WTC11 (cell line): ENCODE results near the gene GPI.

Experiments used
- HMGA2 ChIP-seq: fragments of 250-450 bp; sonication (Bioruptor Pico); IDR thresholded peaks from 2 replicates; pipeline ENCODE4 v1.4.0; 2021; ENCODE audit warnings: mild to moderate bottlenecking, moderate library complexity
- NFE2L1 ChIP-seq: sonication (generic); formaldehyde crosslinking; IDR thresholded peaks from 2 replicates; pipeline ENCODE4 v1.8.1; 2023; ENCODE audit warnings: missing genetic modification reagents
- TEAD4 ChIP-seq: sonication (generic); formaldehyde crosslinking; IDR thresholded peaks from 2 replicates; pipeline ENCODE4 v1.8.0; 2022; ENCODE audit warnings: mild to moderate bottlenecking, missing genetic modification reagents
- TF ChIP-seq, protein P1 (sequence below): fragments of 200-600 bp; IDR thresholded peaks from 2 replicates; pipeline ENCODE4 v1.8.0; 2022; ENCODE audit warnings: antibody characterized with exemption
- TF ChIP-seq, protein P2 (sequence below): sonication (generic); formaldehyde crosslinking; IDR thresholded peaks from 2 replicates; pipeline ENCODE4 v1.8.0; 2022; ENCODE audit warnings: mild to moderate bottlenecking, missing genetic modification reagents
- TF ChIP-seq, protein P3 (sequence below): sonication (generic); formaldehyde crosslinking; IDR thresholded peaks from 2 replicates; pipeline ENCODE4 v1.8.1; 2022; ENCODE audit warnings: missing genetic modification reagents, borderline replicate concordance
- TF ChIP-seq, protein P4 (sequence below): sonication (generic); formaldehyde crosslinking; IDR thresholded peaks from 2 replicates; pipeline ENCODE4 v1.8.1; 2023; ENCODE audit warnings: mild to moderate bottlenecking, missing genetic modification reagents, moderate library complexity

GRCh38 chr19:34323433-34324204 is 41.4 kb upstream of the GPI start:
- TF ChIP-seq, protein P1, sequence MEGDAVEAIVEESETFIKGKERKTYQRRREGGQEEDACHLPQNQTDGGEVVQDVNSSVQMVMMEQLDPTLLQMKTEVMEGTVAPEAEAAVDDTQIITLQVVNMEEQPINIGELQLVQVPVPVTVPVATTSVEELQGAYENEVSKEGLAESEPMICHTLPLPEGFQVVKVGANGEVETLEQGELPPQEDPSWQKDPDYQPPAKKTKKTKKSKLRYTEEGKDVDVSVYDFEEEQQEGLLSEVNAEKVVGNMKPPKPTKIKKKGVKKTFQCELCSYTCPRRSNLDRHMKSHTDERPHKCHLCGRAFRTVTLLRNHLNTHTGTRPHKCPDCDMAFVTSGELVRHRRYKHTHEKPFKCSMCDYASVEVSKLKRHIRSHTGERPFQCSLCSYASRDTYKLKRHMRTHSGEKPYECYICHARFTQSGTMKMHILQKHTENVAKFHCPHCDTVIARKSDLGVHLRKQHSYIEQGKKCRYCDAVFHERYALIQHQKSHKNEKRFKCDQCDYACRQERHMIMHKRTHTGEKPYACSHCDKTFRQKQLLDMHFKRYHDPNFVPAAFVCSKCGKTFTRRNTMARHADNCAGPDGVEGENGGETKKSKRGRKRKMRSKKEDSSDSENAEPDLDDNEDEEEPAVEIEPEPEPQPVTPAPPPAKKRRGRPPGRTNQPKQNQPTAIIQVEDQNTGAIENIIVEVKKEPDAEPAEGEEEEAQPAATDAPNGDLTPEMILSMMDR, result no peak
- TF ChIP-seq NFE2L1 (CRISPR knock-in tag), result no peak
- TF ChIP-seq HMGA2 (CRISPR knock-in tag), result no peak
- no peak for TF ChIP-seq TEAD4
- TF ChIP-seq, protein P2, sequence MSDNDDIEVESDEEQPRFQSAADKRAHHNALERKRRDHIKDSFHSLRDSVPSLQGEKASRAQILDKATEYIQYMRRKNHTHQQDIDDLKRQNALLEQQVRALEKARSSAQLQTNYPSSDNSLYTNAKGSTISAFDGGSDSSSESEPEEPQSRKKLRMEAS (CRISPR knock-in tag), result no peak
- TF ChIP-seq, protein P3, sequence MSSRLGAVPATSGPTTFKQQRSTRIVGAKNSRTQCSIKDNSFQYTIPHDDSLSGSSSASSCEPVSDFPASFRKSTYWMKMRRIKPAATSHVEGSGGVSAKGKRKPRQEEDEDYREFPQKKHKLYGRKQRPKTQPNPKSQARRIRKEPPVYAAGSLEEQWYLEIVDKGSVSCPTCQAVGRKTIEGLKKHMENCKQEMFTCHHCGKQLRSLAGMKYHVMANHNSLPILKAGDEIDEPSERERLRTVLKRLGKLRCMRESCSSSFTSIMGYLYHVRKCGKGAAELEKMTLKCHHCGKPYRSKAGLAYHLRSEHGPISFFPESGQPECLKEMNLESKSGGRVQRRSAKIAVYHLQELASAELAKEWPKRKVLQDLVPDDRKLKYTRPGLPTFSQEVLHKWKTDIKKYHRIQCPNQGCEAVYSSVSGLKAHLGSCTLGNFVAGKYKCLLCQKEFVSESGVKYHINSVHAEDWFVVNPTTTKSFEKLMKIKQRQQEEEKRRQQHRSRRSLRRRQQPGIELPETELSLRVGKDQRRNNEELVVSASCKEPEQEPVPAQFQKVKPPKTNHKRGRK (CRISPR knock-in tag), result no peak
- TF ChIP-seq, protein P4, sequence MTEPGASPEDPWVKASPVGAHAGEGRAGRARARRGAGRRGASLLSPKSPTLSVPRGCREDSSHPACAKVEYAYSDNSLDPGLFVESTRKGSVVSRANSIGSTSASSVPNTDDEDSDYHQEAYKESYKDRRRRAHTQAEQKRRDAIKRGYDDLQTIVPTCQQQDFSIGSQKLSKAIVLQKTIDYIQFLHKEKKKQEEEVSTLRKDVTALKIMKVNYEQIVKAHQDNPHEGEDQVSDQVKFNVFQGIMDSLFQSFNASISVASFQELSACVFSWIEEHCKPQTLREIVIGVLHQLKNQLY, result no peak
